T-helper 1 cell treated with Interleukin-12 subunit alpha and Interleukin-12 subunit beta and Interleukin-4 antibody, amounts not matched to agents 30 μg/mL and 1 μg/mL, for 36 hours (primary cell): ENCODE results near the gene SFXN4.

ENCODE experiments used
- H3K27ac Mint-ChIP-seq: one replicate; pipeline ENCODE4 v1.8.0; 2021; ENCODE audit warnings: mild to moderate bottlenecking, mixed read lengths
- H3K27me3 Mint-ChIP-seq: one replicate; pipeline ENCODE4 v1.8.0; 2021; ENCODE audit warnings: low read depth, mixed read lengths
- H3K36me3 Mint-ChIP-seq: one replicate; pipeline ENCODE4 v1.8.0; 2021; ENCODE audit warnings: low read depth, mixed read lengths
- H3K4me1 Mint-ChIP-seq: one replicate; pipeline ENCODE4 v1.8.0; 2021; ENCODE audit warnings: low read depth, mixed read lengths
- H3K4me3 Mint-ChIP-seq: one replicate; pipeline ENCODE4 v1.8.0; 2021; ENCODE audit warnings: mild to moderate bottlenecking, moderate library complexity, mixed read lengths
- H3K9me3 Mint-ChIP-seq: one replicate; pipeline ENCODE4 v1.8.0; 2021; ENCODE audit warnings: mixed read lengths

SFXN4 gene

GRCh38 chr10:119165171-119166117, at the start of gene SFXN4:
SFXN4 (minus strand) TSS chr10:119165714; CDS start chr10:119165647, 67 bp downstream.
- H3K9me3 Mint-ChIP-seq, result no peaks in the 10 kb centered on the region
- H3K36me3 Mint-ChIP-seq, result peaks cover 36% of the 10 kb centered on the region
- H3K4me1 Mint-ChIP-seq, result peaks cover 32% of the 10 kb centered on the region

GRCh38 chr10:119211625-119212441, 46.3 kb upstream of the SFXN4 start:
- Mint-ChIP-seq H3K4me3 (peak overlapping the region; percentile 73), H3K4me1 (peaks cover 64% of the 10 kb centered on the region), H3K27ac (peak overlapping the region; percentile 91), H3K27me3 (no peaks in the 10 kb centered on the region), H3K9me3 (no peaks in the 10 kb centered on the region), H3K36me3 (peaks cover 14% of the 10 kb centered on the region)

More at GRCh38 chr10:119165171-119166117, at the start of gene SFXN4:
- Mint-ChIP-seq H3K27ac (peak within 1 kb of the TSS; percentile 95), H3K27me3 (no peaks in the 10 kb centered on the region), H3K4me3 (peak within 1 kb of the TSS; percentile 86)

- H3K4me1 Mint-ChIP-seq, result peaks cover 65% of the 10 kb centered on the region
Observed at GRCh38 chr10:119211176-119211575, 45.7 kb upstream of the SFXN4 start.

GRCh38 chr10:119210633-119211032, 45.1 kb upstream of the SFXN4 start:
- Mint-ChIP-seq H3K27me3 (no peaks in the 10 kb centered on the region), H3K27ac (peak overlapping the region; percentile 91), H3K4me1 (peaks cover 64% of the 10 kb centered on the region), H3K4me3 (no peak overlapping the region), H3K36me3 (peaks cover 14% of the 10 kb centered on the region), H3K9me3 (no peaks in the 10 kb centered on the region)

More at GRCh38 chr10:119211176-119211575, 45.7 kb upstream of the SFXN4 start:
- no peaks in the 10 kb centered on the region for H3K27me3 Mint-ChIP-seq
- peak overlapping the region; percentile 91 for H3K27ac Mint-ChIP-seq
- H3K9me3 Mint-ChIP-seq, result no peaks in the 10 kb centered on the region
- peaks cover 14% of the 10 kb centered on the region for H3K36me3 Mint-ChIP-seq
- peak overlapping the region; percentile 73 for H3K4me3 Mint-ChIP-seq

- H3K4me3 Mint-ChIP-seq, result peak overlapping the region; percentile 97
- peak overlapping the region; percentile 92 for H3K27ac Mint-ChIP-seq
- H3K4me1 Mint-ChIP-seq, result peaks cover 61% of the 10 kb centered on the region
- H3K36me3 Mint-ChIP-seq, result peaks cover 14% of the 10 kb centered on the region
- no peaks in the 10 kb centered on the region for H3K9me3 Mint-ChIP-seq
- no peaks in the 10 kb centered on the region for H3K27me3 Mint-ChIP-seq
Observed at GRCh38 chr10:119209736-119210355, 44.3 kb upstream of the SFXN4 start.

GRCh38 chr10:119209035-119209735, 43.7 kb upstream of the SFXN4 start:
- H3K27ac Mint-ChIP-seq, result peak overlapping the region; percentile 92
- peaks cover 56% of the 10 kb centered on the region for H3K4me1 Mint-ChIP-seq
- no peaks in the 10 kb centered on the region for H3K27me3 Mint-ChIP-seq

GRCh38 chr10:119208553-119208940, 43.0 kb upstream of the SFXN4 start:
- peaks cover 9% of the 10 kb centered on the region for H3K36me3 Mint-ChIP-seq
- no peaks in the 10 kb centered on the region for H3K27me3 Mint-ChIP-seq
- H3K9me3 Mint-ChIP-seq, result no peaks in the 10 kb centered on the region
- peak overlapping the region; percentile 97 for H3K4me3 Mint-ChIP-seq
- peak overlapping the region; percentile 92 for H3K27ac Mint-ChIP-seq
- peaks cover 50% of the 10 kb centered on the region for H3K4me1 Mint-ChIP-seq

More at GRCh38 chr10:119209035-119209735, 43.7 kb upstream of the SFXN4 start:
- Mint-ChIP-seq H3K36me3 (peaks cover 10% of the 10 kb centered on the region), H3K4me3 (peak overlapping the region; percentile 97), H3K9me3 (no peaks in the 10 kb centered on the region)

- Mint-ChIP-seq H3K4me3 (peak overlapping the region; percentile 97), H3K9me3 (no peaks in the 10 kb centered on the region), H3K27ac (peak overlapping the region; percentile 92), H3K27me3 (no peaks in the 10 kb centered on the region), H3K36me3 (peaks cover 8% of the 10 kb centered on the region), H3K4me1 (peaks cover 47% of the 10 kb centered on the region)
Observed at GRCh38 chr10:119207713-119208552, 42.4 kb upstream of the SFXN4 start.

- peak within 1 kb of the TSS; percentile 100 for H3K27ac Mint-ChIP-seq
- peaks cover 5% of the 10 kb centered on the region for H3K36me3 Mint-ChIP-seq
- H3K4me3 Mint-ChIP-seq, result peak within 1 kb of the TSS; percentile 98
- peaks cover 41% of the 10 kb centered on the region for H3K4me1 Mint-ChIP-seq
- H3K27me3 Mint-ChIP-seq, result no peaks in the 10 kb centered on the region
- no peaks in the 10 kb centered on the region for H3K9me3 Mint-ChIP-seq
Observed at GRCh38 chr10:119207366-119207666, 41.8 kb upstream of the SFXN4 start, which contains the start of gene GRK5. GRK5 (plus strand) TSS chr10:119207571; CDS start chr10:119207918, 347 bp downstream.

GRCh38 chr10:119206603-119207365, 41.3 kb upstream of the SFXN4 start:
- H3K9me3 Mint-ChIP-seq, result no peaks in the 10 kb centered on the region
- peak overlapping the region; percentile 98 for H3K4me3 Mint-ChIP-seq
- peak overlapping the region; percentile 100 for H3K27ac Mint-ChIP-seq
- H3K36me3 Mint-ChIP-seq, result peaks cover 5% of the 10 kb centered on the region
- H3K27me3 Mint-ChIP-seq, result no peaks in the 10 kb centered on the region
- peaks cover 36% of the 10 kb centered on the region for H3K4me1 Mint-ChIP-seq

- no peaks in the 10 kb centered on the region for H3K9me3 Mint-ChIP-seq
- peak overlapping the region; percentile 100 for H3K27ac Mint-ChIP-seq
Observed at GRCh38 chr10:119205894-119206602, 40.5 kb upstream of the SFXN4 start.

GRCh38 chr10:119203006-119203405, 37.5 kb upstream of the SFXN4 start:
- Mint-ChIP-seq H3K4me1 (peaks cover 18% of the 10 kb centered on the region), H3K36me3 (no peaks in the 10 kb centered on the region), H3K4me3 (no peak overlapping the region), H3K27me3 (no peaks in the 10 kb centered on the region), H3K27ac (no peak overlapping the region), H3K9me3 (no peaks in the 10 kb centered on the region)

More at GRCh38 chr10:119205894-119206602, 40.5 kb upstream of the SFXN4 start:
- H3K27me3 Mint-ChIP-seq, result no peaks in the 10 kb centered on the region
- peaks cover 28% of the 10 kb centered on the region for H3K4me1 Mint-ChIP-seq
- peak overlapping the region; percentile 98 for H3K4me3 Mint-ChIP-seq
- no peaks in the 10 kb centered on the region for H3K36me3 Mint-ChIP-seq
